CD4-positive, CD25-positive, alpha-beta regulatory T cell (primary cell): ENCODE data around the gene AGXT2. TPM values are rescaled to one million over a fixed set of nuclear protein-coding genes. Genes with fewer than 3 reads are reported as not detected.

Experiments used
- ATAC-seq, 2 donors: fragments of 150-1000 bp; cut with Tn5 transposase; one replicate each; pipeline ENCODE4 v1.10.0; 2021; ENCODE audit warnings: low read depth in 2 of 2, moderate number of reproducible peaks in 2 of 2, moderate library complexity in 1 of 2
- DNase-seq, 3 donors: peaks; one replicate each; pipeline versions ENCODE4 v3.0.0 to v3.0.0-alpha.2; 2012 to 2022; ENCODE audit warnings: mixed read lengths in 1 of 3
- H3K27ac ChIP-seq: one replicate; pipeline ENCODE4 v1.7.0; 2013; ENCODE audit warnings: mild to moderate bottlenecking, low read length; ENCODE audit not compliant: insufficient read depth, poor library complexity, severe bottlenecking
- H3K27me3 ChIP-seq: one replicate; pipeline ENCODE4 v1.7.0; 2013; ENCODE audit warnings: low read length; ENCODE audit not compliant: control insufficient read depth, insufficient read depth
- H3K36me3 ChIP-seq: one replicate; pipeline ENCODE4 v1.7.0; 2013; ENCODE audit warnings: mild to moderate bottlenecking, low read length, moderate library complexity; ENCODE audit not compliant: control insufficient read depth, insufficient read depth
- H3K4me1 ChIP-seq: 2 replicates; pipeline ENCODE4 v1.7.0; 2013; ENCODE audit warnings: mild to moderate bottlenecking, low read length; ENCODE audit not compliant: insufficient read depth, control insufficient read depth, poor library complexity, severe bottlenecking
- H3K4me3 ChIP-seq: one replicate; pipeline ENCODE4 v1.7.0; 2013; ENCODE audit warnings: low read depth, mild to moderate bottlenecking, low read length, moderate library complexity
- H3K9me3 ChIP-seq, 2 experiments: 1 replicate in 1 of 2; 2 replicates in 1 of 2; pipeline ENCODE4 v1.7.0; 2013; ENCODE audit warnings: low read length in 2 of 2, mild to moderate bottlenecking in 1 of 2, moderate library complexity in 1 of 2; ENCODE audit not compliant: control insufficient read depth in 2 of 2
- H3K27ac Mint-ChIP-seq, 3 donors: one replicate each; pipeline ENCODE4 v1.8.0; 2020 to 2022; ENCODE audit warnings: mild to moderate bottlenecking in 3 of 3, mixed read lengths in 3 of 3, moderate library complexity in 2 of 3
- H3K27me3 Mint-ChIP-seq: one replicate; pipeline ENCODE4 v1.8.0; 2022; ENCODE audit warnings: mild to moderate bottlenecking, mixed read lengths
- H3K36me3 Mint-ChIP-seq: one replicate; pipeline ENCODE4 v1.8.0; 2020; ENCODE audit warnings: mixed read lengths
- H3K4me1 Mint-ChIP-seq, 4 donors: one replicate each; pipeline ENCODE4 v1.8.0; 2020 to 2022; ENCODE audit warnings: mixed read lengths in 4 of 4, mild to moderate bottlenecking in 1 of 4
- H3K4me3 Mint-ChIP-seq, 4 donors: one replicate each; pipeline ENCODE4 v1.8.0; 2020 to 2022; ENCODE audit warnings: mild to moderate bottlenecking in 4 of 4, mixed read lengths in 4 of 4, moderate library complexity in 3 of 4
- H3K9me3 Mint-ChIP-seq, 7 donors: one replicate each; pipeline ENCODE4 v1.8.0; 2020 to 2022; ENCODE audit warnings: mixed read lengths in 7 of 7, mild to moderate bottlenecking in 3 of 7, moderate library complexity in 2 of 7
- polyA plus RNA-seq, 4 donors: library from polyadenylated mRNA; unstranded; fragments of 300-500 nt; fragmentation: Illumina TruSeq; gene quantifications; one replicate each; pipeline ENCODE4 v1.2.3, GENCODE V29; 2021
- total RNA-seq: library from RNA; stranded (reverse); gene quantifications from one replicate; pipeline ENCODE4 v1.2.3, GENCODE V29; 2022

The AGXT2 gene
- total and polyA plus RNA-seq, 5 donors from 2014 or later, result not detected

- ATAC-seq, result no peak
- H3K27me3 Mint-ChIP-seq, result peaks cover 8% of the 10 kb centered on the region
- H3K9me3 ChIP-seq, result no peaks in the 10 kb centered on the region
- no peak for DNase-seq
- H3K9me3 Mint-ChIP-seq, result peaks cover 0 to 1% (median 0%) of the 10 kb centered on the region in 7 donors
- no peaks in the 10 kb centered on the region for H3K36me3 Mint-ChIP-seq
- H3K4me1 ChIP-seq, result no peaks in the 10 kb centered on the region
- peaks cover 5% of the 10 kb centered on the region for H3K27me3 ChIP-seq
- no peaks in the 10 kb centered on the region for H3K4me1 Mint-ChIP-seq
- H3K36me3 ChIP-seq, result no peaks in the 10 kb centered on the region
- no peak overlapping the region for H3K27ac Mint-ChIP-seq
- H3K27ac ChIP-seq, result no peak overlapping the region
- H3K4me3 ChIP-seq, result no peak overlapping the region
- no peak overlapping the region for H3K4me3 Mint-ChIP-seq
Measured at GRCh38 chr5:35010676-35011075, 37.1 kb downstream of the AGXT2 start.

DNA sequence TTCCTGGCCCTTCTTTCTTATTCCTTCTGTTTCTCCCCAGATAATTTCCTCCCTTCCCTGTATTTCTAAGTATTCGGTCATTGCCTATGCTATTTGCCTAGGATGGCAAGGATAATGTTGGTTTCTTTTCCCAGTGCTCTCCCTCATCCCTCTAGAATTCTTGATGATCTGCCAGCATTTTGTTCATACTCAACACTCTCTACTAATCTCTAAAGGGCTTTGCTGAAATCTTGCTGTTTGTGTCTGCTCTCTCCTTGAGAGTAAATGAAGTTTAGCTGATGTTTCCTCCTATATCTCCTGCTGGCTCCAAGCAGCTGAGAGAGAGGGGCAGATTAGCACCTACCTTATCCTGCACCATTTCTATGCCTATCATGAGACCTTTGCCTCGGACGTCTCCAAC is 38.1 kb downstream of the AGXT2 start:
- H3K27me3 Mint-ChIP-seq, result peaks cover 12% of the 10 kb centered on the region
- peaks cover 0 to 1% (median 0%) of the 10 kb centered on the region in 7 donors for H3K9me3 Mint-ChIP-seq
- no peak for ATAC-seq

GRCh38 chr5:35009019-35009418 is 38.7 kb downstream of the AGXT2 start:
- Mint-ChIP-seq H3K4me1 (no peaks in the 10 kb centered on the region), H3K27me3 (peaks cover 15% of the 10 kb centered on the region), H3K9me3 (peaks cover 0 to 1% (median 0%) of the 10 kb centered on the region in 7 donors), H3K27ac (no peak overlapping the region), H3K4me3 (no peak overlapping the region), H3K36me3 (no peaks in the 10 kb centered on the region)
- H3K36me3 ChIP-seq, result no peaks in the 10 kb centered on the region
- ATAC-seq, result no peak
- no peaks in the 10 kb centered on the region for H3K9me3 ChIP-seq
- peaks cover 5% of the 10 kb centered on the region for H3K27me3 ChIP-seq
- H3K4me3 ChIP-seq, result no peak overlapping the region
- no peak overlapping the region for H3K27ac ChIP-seq
- H3K4me1 ChIP-seq, result no peaks in the 10 kb centered on the region
- DNase-seq, result no peak

More for the DNA sequence above, 38.1 kb downstream of the AGXT2 start:
- no peaks in the 10 kb centered on the region for H3K36me3 ChIP-seq
- no peak overlapping the region for H3K4me3 ChIP-seq
- H3K27ac ChIP-seq, result no peak overlapping the region
- H3K27ac Mint-ChIP-seq, result no peak overlapping the region
- H3K4me1 Mint-ChIP-seq, result no peaks in the 10 kb centered on the region
- no peaks in the 10 kb centered on the region for H3K9me3 ChIP-seq
- H3K36me3 Mint-ChIP-seq, result no peaks in the 10 kb centered on the region
- no peak for DNase-seq
- H3K27me3 ChIP-seq, result peaks cover 5% of the 10 kb centered on the region
- H3K4me1 ChIP-seq, result no peaks in the 10 kb centered on the region
- H3K4me3 Mint-ChIP-seq, result no peak overlapping the region

GRCh38 chr5:35004771-35005170 is 43.0 kb downstream of the AGXT2 start:
- ATAC-seq (no peak), DNase-seq (no peak)
- peaks cover 0 to 4% (median 0%) of the 10 kb centered on the region in 4 donors for H3K4me1 Mint-ChIP-seq
- H3K27ac Mint-ChIP-seq, result no peak overlapping the region
- Histone ChIP-seq H3K9me3 (no peaks in the 10 kb centered on the region), H3K36me3 (no peaks in the 10 kb centered on the region), H3K4me3 (no peak overlapping the region), H3K27ac (no peak overlapping the region), H3K4me1 (no peaks in the 10 kb centered on the region), H3K27me3 (peaks cover 5% of the 10 kb centered on the region)
- H3K27me3 Mint-ChIP-seq, result peaks cover 21% of the 10 kb centered on the region
- no peaks in the 10 kb centered on the region for H3K9me3 Mint-ChIP-seq
- H3K4me3 Mint-ChIP-seq, result no peak overlapping the region
- H3K36me3 Mint-ChIP-seq, result no peaks in the 10 kb centered on the region

DNA sequence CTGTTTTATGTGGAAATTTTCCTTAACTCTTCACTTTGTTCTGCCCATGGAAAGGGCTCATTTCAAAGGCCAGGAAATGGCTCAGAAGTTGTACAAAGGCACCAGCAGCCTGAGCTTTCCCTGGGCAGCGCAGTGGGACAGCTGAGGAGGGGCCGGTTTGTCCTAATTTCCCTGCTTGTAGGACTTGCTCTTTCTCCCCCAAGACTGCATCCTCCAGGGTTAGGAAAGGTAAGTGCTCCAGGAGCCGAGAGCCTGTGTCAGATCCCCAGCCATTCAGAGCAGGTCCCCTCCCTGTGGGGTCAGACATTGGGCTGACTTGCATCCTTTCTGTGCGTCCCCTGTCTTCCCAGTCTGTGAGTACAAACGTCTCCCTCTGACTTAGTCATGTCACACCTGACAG is 43.5 kb downstream of the AGXT2 start:
- Mint-ChIP-seq H3K27ac (no peak overlapping the region), H3K27me3 (peaks cover 16% of the 10 kb centered on the region), H3K9me3 (no peaks in the 10 kb centered on the region), H3K4me3 (no peak overlapping the region), H3K4me1 (peaks cover 0 to 4% (median 0%) of the 10 kb centered on the region in 4 donors), H3K36me3 (no peaks in the 10 kb centered on the region)
- H3K4me1 ChIP-seq, result no peaks in the 10 kb centered on the region
- peaks cover 5% of the 10 kb centered on the region for H3K27me3 ChIP-seq
- no peak overlapping the region for H3K4me3 ChIP-seq
- DNase-seq (no peak), ATAC-seq (no peak)
- H3K27ac ChIP-seq, result no peak overlapping the region
- H3K9me3 ChIP-seq, result no peaks in the 10 kb centered on the region
- no peaks in the 10 kb centered on the region for H3K36me3 ChIP-seq

DNA sequence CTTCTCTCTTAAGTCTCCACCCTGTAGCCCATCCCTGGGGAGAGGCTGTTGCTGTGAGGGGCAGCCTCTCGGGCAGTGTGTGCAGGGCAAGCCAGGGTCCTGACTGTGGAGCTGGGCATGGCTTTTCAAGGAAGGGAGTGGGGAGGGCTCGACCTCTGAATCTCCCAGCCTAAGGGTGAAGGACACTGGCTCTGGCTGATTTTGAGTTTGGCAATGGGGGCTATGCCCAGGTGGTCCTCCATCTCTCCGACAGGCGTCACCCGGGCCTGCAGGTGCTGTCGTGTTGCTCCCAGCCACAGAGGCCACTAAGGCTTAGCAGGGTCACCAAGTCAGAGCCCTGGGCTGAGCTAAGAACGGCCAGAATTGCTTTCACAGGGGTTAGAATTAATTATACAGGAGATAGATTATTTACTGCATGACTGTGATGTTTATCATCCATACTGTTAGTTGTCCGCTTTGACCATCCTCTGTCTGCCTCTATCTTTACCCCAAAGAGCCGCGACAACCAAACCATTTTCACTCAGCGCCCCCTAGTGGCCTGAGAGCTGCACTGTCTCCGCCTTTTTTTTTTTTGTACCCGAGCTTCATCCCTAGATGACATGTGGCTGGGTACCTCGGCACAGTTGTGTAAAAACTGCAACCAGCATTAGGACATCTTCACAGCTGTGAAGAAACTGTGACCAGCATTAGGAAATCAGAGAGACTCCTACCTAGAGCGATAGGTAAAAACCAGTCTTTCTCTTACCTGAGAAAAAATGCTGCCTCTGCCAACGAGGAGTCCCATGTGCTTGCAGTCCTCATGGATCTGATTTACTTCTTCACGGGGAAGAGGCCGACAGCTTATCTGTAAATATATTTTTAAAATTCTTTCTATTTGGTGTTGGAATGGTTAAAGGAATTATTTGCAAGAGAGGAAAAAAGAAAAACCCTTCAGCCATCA is 44.5 kb downstream of the AGXT2 start:
- Histone ChIP-seq H3K36me3 (no peaks in the 10 kb centered on the region), H3K4me1 (no peaks in the 10 kb centered on the region), H3K27ac (no peak overlapping the region), H3K27me3 (no peaks in the 10 kb centered on the region), H3K4me3 (no peak overlapping the region), H3K9me3 (no peaks in the 10 kb centered on the region)
- Mint-ChIP-seq H3K4me3 (no peak overlapping the region), H3K9me3 (no peaks in the 10 kb centered on the region), H3K27ac (peak overlapping the region in 1 of 3 donors; percentile 25), H3K27me3 (peaks cover 16% of the 10 kb centered on the region), H3K36me3 (no peaks in the 10 kb centered on the region), H3K4me1 (peaks cover 0 to 4% (median 0%) of the 10 kb centered on the region in 4 donors)
- DNase-seq (peak; percentile 1 to 51 (median 22)), ATAC-seq (no peak)

GRCh38 chr5:35002459-35002858 is 45.3 kb downstream of the AGXT2 start:
- DNase-seq (no peak), ATAC-seq (no peak)

GRCh38 chr5:35001842-35002241 is 45.9 kb downstream of the AGXT2 start:
- Histone ChIP-seq H3K9me3 (no peaks in the 10 kb centered on the region), H3K27ac (no peak overlapping the region), H3K27me3 (no peaks in the 10 kb centered on the region), H3K4me1 (no peaks in the 10 kb centered on the region), H3K4me3 (no peak overlapping the region), H3K36me3 (no peaks in the 10 kb centered on the region)
- Mint-ChIP-seq H3K27ac (no peak overlapping the region), H3K4me3 (no peak overlapping the region), H3K9me3 (no peaks in the 10 kb centered on the region), H3K4me1 (peaks cover 0 to 4% (median 0%) of the 10 kb centered on the region in 4 donors), H3K27me3 (peaks cover 16% of the 10 kb centered on the region), H3K36me3 (no peaks in the 10 kb centered on the region)
- no peak for DNase-seq
- no peak for ATAC-seq

More at GRCh38 chr5:35002459-35002858, 45.3 kb downstream of the AGXT2 start:
- Histone ChIP-seq H3K27me3 (no peaks in the 10 kb centered on the region), H3K9me3 (no peaks in the 10 kb centered on the region), H3K27ac (no peak overlapping the region), H3K4me3 (no peak overlapping the region), H3K36me3 (no peaks in the 10 kb centered on the region), H3K4me1 (no peaks in the 10 kb centered on the region)
- peaks cover 0 to 4% (median 0%) of the 10 kb centered on the region in 4 donors for H3K4me1 Mint-ChIP-seq
- H3K36me3 Mint-ChIP-seq, result no peaks in the 10 kb centered on the region
- H3K9me3 Mint-ChIP-seq, result no peaks in the 10 kb centered on the region
- peaks cover 16% of the 10 kb centered on the region for H3K27me3 Mint-ChIP-seq
- no peak overlapping the region for H3K4me3 Mint-ChIP-seq
- H3K27ac Mint-ChIP-seq, result peak overlapping the region in 1 of 3 donors; percentile 25
